GM21786 (cell line): Measurements from ENCODE around the gene PPP1R13B.

Experiments
- ATAC-seq: cut with Tn5 transposase; IDR thresholded peaks from one replicate; pipeline ENCODE4 v1.9.1; 2021; ENCODE audit not compliant: unreplicated experiment

The PPP1R13B gene

GRCh38 chr14:103732868-103733620 lies 114.3 kb downstream of the PPP1R13B start:
- ATAC-seq: no peak

DNA sequence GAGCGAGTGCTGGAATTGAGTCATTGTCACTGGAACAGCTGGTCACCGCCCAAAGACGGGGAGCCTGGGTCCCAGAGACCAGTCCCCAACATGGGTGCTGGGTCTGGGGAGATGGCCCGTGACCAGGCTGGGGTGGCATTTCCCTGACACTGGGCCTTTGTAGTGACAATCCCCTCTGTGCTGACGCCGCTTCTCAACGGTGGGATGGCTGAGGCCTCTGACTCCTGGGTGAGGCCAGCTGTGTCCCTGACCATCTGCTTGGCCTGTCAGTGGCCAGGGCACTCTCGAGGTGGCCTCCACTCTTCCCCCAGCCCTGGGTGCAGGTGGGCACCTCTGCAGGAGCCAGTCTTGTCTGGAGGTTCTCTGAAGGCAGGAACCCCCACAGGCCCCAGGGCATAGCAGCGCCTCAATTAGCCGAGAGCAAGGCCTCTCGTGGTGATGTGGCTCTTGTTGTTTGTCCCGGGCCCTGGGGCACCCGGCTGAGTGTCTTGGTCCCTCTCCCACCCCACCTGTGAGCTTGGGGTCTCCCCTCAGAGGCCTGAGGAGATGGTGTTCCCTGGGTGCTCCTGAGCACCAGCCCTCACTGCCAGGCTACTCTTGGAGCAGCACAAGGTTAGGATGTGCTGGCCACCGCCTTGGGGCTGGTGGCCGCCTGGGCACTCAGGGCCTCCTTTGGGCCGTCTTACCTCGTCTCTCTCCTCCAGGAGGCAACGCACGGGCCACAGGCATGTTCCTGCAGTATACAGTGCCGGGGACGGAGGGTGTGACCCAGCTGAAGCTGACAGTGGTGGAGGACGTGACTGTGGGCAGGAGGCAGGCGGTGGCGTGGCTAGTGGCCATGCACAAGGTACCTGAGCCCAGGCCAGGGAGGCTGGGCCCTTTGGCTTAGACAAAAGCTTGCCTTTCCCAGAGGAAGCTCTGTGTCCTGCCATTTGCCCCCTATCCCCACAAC lies 115.2 kb downstream of the PPP1R13B start:
- ATAC-seq: no peak

DNA sequence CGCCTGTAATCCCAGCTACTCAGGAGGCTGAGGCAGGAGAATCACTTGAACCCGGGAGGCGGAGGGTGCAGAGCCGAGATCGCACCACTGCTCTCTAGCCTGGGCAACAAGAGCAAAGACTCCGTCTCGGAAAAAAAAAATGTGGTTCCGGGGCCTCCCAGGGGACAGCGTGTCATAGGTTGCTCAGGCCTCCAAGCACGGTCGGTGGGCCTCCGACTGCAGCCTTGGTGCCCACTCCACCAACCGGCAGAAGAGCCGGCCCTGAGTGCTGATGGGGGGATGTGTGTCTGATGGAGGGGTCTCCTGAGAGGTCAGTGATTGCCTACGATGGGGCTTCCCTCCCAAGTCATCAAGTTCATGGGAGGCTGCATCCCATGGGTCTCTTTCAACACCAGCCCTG lies 115.9 kb downstream of the PPP1R13B start:
- ATAC-seq: no peak

DNA sequence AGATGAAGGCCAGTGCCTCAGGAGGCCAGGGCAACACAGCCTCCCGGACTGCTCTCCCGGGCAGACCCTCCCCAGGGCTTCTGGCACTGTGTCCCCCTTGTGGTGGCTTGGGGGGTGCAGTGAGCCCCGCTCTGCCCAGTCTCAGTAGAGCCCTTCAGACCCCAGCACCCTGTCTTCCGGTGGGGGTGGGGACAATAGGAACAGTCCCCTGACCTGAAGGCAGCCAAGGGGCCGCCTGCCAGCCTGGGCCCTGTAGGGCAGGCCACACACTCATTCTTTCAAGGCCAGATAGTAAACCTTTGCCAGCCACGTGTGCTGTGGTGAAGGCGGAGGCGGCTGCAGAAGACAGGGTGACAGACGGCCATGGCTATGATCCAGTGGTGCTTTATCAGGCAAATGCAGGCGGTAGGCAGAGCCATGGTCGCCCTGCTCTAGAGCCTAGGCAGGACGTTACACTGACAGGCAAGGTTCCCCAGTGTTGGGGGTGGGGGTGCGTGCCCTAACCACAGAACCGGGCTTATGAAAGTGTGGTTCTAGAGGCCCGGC lies 116.8 kb downstream of the PPP1R13B start:
- ATAC-seq: no peak

- ATAC-seq: no peak
Measured at GRCh38 chr14:103729496-103730448, 117.6 kb downstream of the PPP1R13B start.

GRCh38 chr14:103728721-103729120 lies 118.7 kb downstream of the PPP1R13B start:
- ATAC-seq: no peak

- ATAC-seq: no peak
Measured at GRCh38 chr14:103728141-103728540, 119.2 kb downstream of the PPP1R13B start.

- no peak for ATAC-seq
Measured at GRCh38 chr14:103727313-103727980, 119.9 kb downstream of the PPP1R13B start.

DNA sequence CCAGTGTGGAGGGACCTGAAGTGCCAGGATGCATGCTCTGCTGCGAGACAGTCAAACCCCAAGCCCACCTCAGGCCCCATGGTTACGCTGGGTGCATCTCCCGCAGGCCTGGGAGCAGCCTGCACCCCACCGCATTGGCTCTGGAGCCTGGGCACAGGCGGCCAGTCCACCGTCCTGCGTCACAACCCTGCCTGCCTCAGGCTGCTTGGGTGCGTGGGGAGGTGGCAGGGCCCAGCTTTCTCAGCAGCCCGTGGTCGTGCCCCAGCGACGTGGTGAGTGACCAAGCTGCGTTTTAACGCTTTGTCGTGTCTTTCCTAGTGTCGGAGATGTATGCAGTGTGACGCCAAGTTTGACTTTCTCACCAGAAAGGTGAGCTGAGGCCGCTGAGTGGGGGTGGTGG lies 120.9 kb downstream of the PPP1R13B start:
- ATAC-seq: no peak

GRCh38 chr14:103725739-103726395 lies 121.5 kb downstream of the PPP1R13B start:
- no peak for ATAC-seq

- no peak for ATAC-seq
Measured at GRCh38 chr14:103725001-103725682, 122.2 kb downstream of the PPP1R13B start.

DNA sequence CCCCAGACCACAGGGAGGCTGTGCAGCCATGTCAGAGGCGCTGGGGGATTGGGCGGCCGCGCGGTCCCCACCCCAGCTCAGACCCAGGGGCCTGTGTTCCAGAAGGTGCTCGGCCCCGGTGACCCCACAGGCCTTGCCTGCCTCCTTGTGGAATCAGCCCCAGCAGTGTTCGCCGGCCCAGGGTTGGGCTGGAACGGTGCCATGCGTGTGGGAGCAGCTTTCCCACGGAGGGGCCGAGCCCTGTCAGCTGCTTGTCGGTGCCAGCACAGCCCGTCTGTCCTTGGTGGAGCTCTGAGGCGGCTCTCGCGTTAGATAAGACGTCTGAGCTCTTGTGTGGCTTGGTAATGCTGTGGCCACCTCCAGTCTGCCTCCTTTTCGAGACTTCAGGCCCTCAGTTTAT lies 123.3 kb downstream of the PPP1R13B start:
- no peak for ATAC-seq

DNA sequence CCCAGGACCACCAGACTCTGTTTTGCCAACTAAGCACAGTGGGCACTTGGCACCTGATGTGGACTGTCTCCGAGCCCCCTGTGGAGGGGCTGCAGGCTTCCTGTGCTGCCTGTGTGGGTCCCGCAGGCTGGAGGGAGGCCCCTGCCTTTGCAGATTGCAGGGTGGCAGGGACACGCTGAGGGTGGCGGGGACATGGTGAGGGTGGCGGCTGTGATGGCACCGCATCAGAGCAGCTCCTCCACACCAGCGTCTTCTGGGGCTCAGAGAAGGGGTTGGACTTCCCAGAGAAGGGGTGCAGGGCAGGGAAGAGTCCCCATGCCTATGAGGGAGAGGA lies 123.7 kb downstream of the PPP1R13B start:
- no peak for ATAC-seq

GRCh38 chr14:103721334-103722120 lies 125.8 kb downstream of the PPP1R13B start:
- no peak for ATAC-seq

DNA sequence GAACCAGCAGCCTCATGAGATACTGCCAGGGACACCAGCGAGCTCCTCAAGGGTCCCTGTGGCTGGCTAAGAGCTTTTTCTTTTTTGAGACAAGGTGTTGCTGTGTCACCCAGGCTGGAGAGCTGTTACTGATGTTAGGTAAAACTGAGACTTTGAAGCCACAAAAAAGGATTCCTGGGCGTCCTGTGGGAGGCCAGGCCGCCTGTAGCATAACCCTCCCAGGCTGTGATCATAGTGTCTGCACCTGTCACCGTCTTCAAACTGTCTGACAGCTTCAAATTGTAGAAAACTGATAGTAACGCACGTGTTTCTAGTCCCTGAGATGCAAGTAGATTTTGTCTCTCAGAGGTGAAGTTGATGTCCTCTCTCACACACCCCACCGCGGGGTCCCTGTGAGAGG lies 127.6 kb downstream of the PPP1R13B start:
- no peak for ATAC-seq

DNA sequence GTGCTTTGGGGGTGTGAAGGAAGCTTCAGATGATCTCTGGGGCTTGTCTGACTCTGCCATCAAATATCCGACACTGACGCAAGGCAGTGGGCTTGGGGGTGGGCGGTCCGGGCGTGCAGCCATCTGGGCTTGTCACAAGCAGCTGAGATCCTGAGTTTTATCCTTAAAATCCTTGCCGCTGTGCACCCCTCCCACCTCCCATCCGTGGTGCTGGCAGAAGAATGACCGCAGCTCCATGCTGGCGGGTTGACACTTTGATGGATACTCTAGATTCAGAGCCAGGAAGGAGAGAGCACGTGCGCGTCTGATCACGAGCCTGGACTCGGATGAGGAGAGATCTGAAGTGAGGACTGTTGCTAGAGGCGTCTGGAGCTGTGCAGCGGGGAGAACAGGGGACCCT lies 128.8 kb downstream of the PPP1R13B start:
- ATAC-seq: no peak

GRCh38 chr14:103716899-103717411 lies 130.4 kb downstream of the PPP1R13B start:
- no peak for ATAC-seq
